SW 1271 (cell line): ENCODE measurements around the gene ALAS2.
A peak's percentile ranks its signal among the peaks of the same experiment; 100 is the strongest.
"Not testable (repeated sequence)": the region's sequence is repeated elsewhere in the genome, so short reads cannot be mapped to it uniquely, and the experiment has no call there.

ENCODE experiments used
- DNase-seq, 2 experiments: peaks; one replicate each; lab custom pipeline; 2025; lab: John Stamatoyannopoulos, UW

ALAS2 gene

GRCh38 chrX:55005256-55005655 lies 25.5 kb downstream of the ALAS2 start:
- no peak for DNase-seq

- DNase-seq: no peak
Observed at GRCh38 chrX:55004231-55004630, 26.5 kb downstream of the ALAS2 start.

GRCh38 chrX:54999717-55000598 lies 30.8 kb downstream of the ALAS2 start, which contains the start of gene APEX2:
Gene APEX2 (plus strand): TSS chrX:55000363. CDS start chrX:55000423, 60 bp downstream.
- peak; percentile 22 to 75 for DNase-seq

GRCh38 chrX:54995621-54996020 lies 35.2 kb downstream of the ALAS2 start:
- DNase-seq: no peak

- DNase-seq: no peak
Observed at GRCh38 chrX:54994668-54995351, 36.0 kb downstream of the ALAS2 start.

GRCh38 chrX:54994099-54994498 lies 36.7 kb downstream of the ALAS2 start, which contains the start of gene PFKFB1:
Gene PFKFB1 (minus strand): TSS chrX:54994188. CDS start chrX:54994007, 181 bp downstream.
- no peak for DNase-seq

- no peak for DNase-seq
Observed at GRCh38 chrX:54992911-54993622, 37.7 kb downstream of the ALAS2 start.

GRCh38 chrX:54991706-54992105 lies 39.1 kb downstream of the ALAS2 start:
- DNase-seq: no peak

GRCh38 chrX:54983306-54983705 lies 47.5 kb downstream of the ALAS2 start:
- DNase-seq: not testable (repeated sequence)

- DNase-seq: no peak
Observed at GRCh38 chrX:54980334-54980733, 50.4 kb downstream of the ALAS2 start.

- no peak for DNase-seq
Observed at GRCh38 chrX:54979432-54979831, 51.3 kb downstream of the ALAS2 start.

- DNase-seq: no peak
Observed at GRCh38 chrX:54978448-54978847, 52.3 kb downstream of the ALAS2 start.

- DNase-seq: no peak
Observed at GRCh38 chrX:54977387-54977786, 53.4 kb downstream of the ALAS2 start.

GRCh38 chrX:54964766-54965497 lies 65.8 kb downstream of the ALAS2 start:
- no peak for DNase-seq

GRCh38 chrX:54961750-54962149 lies 69.0 kb downstream of the ALAS2 start:
- no peak for DNase-seq
